Measurements from ENCODE around the gene NCBP3.

GRCh38 chr17:3770466-3770865 is 75.6 kb downstream of the NCBP3 start:
- TF ChIP-seq CTCF (IDR thresholded peaks at IDR 0.05 in 4 of 5, conservative IDR thresholded peaks at IDR 0.05 in 1 of 5) (no peak), POLR2A (IDR thresholded peaks at IDR 0.05) (no peak)

Measured in gastrocnemius medialis (tissue), 4 donors.